ENCODE measurements around the gene MED16.

Gene MED16

DNA sequence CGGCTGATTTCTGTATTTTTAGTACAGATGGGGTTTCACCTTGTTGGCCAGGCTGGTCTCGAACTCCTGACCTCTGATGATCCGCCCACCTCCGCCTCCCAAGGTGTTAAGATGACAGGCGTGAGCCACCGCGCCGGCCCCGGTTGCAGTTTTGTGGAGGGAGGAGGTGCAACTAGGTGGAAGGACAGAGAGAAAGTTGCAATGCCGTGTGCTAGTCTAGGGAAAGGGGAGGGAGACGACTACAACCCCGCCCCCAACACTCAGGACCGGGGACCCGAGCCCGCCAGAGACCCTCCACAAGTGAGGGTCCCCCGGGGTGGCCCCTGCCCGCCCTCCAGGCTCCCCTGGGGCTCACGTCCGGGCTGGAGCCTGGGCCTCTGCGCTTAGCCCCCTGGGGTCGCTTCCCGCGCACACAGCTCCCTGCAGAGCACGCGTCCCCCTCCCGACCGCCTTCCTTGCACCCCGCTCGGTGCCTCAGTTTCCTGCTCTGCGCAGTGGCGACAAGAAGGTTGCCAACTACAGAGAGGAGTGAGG, 31.6 kb upstream of the MED16 start:
- peak overlapping the region; percentile 60 for H3K9ac ChIP-seq (ENCODE audit: low read length)
- TF ChIP-seq EZH2phosphoT487 (conservative IDR thresholded peaks at IDR 0.05; ENCODE audit: low read length) (no peak), CTCF (IDR thresholded peaks at IDR 0.05; ENCODE audit: insufficient read depth, low read length, poor library complexity, severe bottlenecking) (no peak)
- no peak overlapping the region for H3K27ac ChIP-seq (ENCODE audit: low read depth, low read length)

GRCh38 chr19:920051-920864, 27.3 kb upstream of the MED16 start:
- Histone ChIP-seq H3K4me3 (ENCODE audit: insufficient read depth, low read length, poor library complexity, severe bottlenecking) (no peak overlapping the region), H3K27me3 (ENCODE audit: low read length) (no peaks in the 10 kb centered on the region)
- TF ChIP-seq CTCF (IDR thresholded peaks at IDR 0.05; ENCODE audit: insufficient read depth, low read length, poor library complexity, severe bottlenecking) (no peak), EZH2phosphoT487 (conservative IDR thresholded peaks at IDR 0.05; ENCODE audit: low read length) (no peak; the same call in 1 of the 2 replicates)

More for the DNA sequence above, 31.6 kb upstream of the MED16 start:
- no peaks in the 10 kb centered on the region for H3K79me2 ChIP-seq (ENCODE audit: insufficient read depth, low read length)
- H4K20me1 ChIP-seq (ENCODE audit: low read depth, low read length) = no peaks in the 10 kb centered on the region
- peak overlapping the region; percentile 61 for H3K4me3 ChIP-seq (ENCODE audit: insufficient read depth, low read length, poor library complexity, severe bottlenecking)
- no peaks in the 10 kb centered on the region for H3K9me2 ChIP-seq (replicated peaks; ENCODE audit: insufficient read depth, low read length)
- no peaks in the 10 kb centered on the region for H3K36me3 ChIP-seq (ENCODE audit: low read length)
- peak overlapping the region; percentile 94 for H3K4me2 ChIP-seq (ENCODE audit: low read depth, low read length, poor library complexity, severe bottlenecking)
- peak overlapping the region; percentile 80 for H2AFZ ChIP-seq (ENCODE audit: low read depth, low read length, severe bottlenecking)
- no peaks in the 10 kb centered on the region for H3K27me3 ChIP-seq (ENCODE audit: low read length)
- H3F3A ChIP-seq (ENCODE audit: insufficient read depth) = peaks cover 4% of the 10 kb centered on the region; the same call in 1 of the 2 replicates
- no peaks in the 10 kb centered on the region for H3K9me3 ChIP-seq (ENCODE audit: insufficient read depth, low read length)

DNA sequence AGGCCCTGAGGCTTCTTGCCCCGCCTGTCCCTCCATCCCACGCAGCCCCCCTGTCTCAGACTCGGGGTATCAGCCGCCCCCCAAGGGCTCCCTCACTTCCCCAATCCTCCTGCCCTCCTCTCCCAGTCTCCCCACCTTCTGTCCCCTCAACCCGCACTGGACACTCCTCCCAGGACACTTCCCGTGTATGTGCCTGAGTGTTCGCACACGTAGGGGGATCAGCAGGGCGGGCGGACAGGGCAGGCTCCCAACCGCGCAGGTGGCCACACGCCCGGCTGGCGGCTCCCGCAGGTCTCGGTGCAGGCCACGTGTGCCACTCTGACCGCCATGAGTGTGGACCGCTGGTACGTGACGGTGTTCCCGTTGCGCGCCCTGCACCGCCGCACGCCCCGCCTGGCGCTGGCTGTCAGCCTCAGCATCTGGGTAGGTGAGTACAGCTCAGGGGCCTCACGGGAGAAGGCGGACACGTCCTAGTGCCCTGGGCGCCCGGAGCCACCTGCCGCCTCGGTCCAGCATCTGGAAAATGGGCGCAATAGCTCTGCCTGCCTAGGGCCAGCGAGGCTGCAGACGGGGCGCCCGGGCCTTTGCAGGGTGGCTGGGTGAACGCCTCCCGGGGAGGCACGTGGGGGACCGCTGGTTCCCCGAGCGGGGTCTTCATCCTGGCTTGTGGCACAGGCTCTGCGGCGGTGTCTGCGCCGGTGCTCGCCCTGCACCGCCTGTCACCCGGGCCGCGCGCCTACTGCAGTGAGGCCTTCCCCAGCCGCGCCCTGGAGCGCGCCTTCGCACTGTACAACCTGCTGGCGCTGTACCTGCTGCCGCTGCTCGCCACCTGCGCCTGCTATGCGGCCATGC, 26.4 kb upstream of the MED16 start:
- Histone ChIP-seq H2AFZ (ENCODE audit: low read depth, low read length, severe bottlenecking) (no peak overlapping the region), H3K4me2 (ENCODE audit: low read depth, low read length, poor library complexity, severe bottlenecking) (peak overlapping the region; percentile 36), H3K4me3 (ENCODE audit: insufficient read depth, low read length, poor library complexity, severe bottlenecking) (no peak overlapping the region), H4K20me1 (ENCODE audit: low read depth, low read length) (no peaks in the 10 kb centered on the region), H3K27me3 (ENCODE audit: low read length) (no peaks in the 10 kb centered on the region), H3K27ac (ENCODE audit: low read depth, low read length) (no peak overlapping the region), H3K9me2 (replicated peaks; ENCODE audit: insufficient read depth, low read length) (no peaks in the 10 kb centered on the region), H3K79me2 (ENCODE audit: insufficient read depth, low read length) (no peaks in the 10 kb centered on the region), H3K9me3 (ENCODE audit: insufficient read depth, low read length) (no peaks in the 10 kb centered on the region), H3K9ac (ENCODE audit: low read length) (no peak overlapping the region), H3K36me3 (ENCODE audit: low read length) (no peaks in the 10 kb centered on the region), H3F3A (ENCODE audit: insufficient read depth) (peaks cover 4% of the 10 kb centered on the region; the same call in 1 of the 2 replicates)
- no peak for TF ChIP-seq CTCF (IDR thresholded peaks at IDR 0.05; ENCODE audit: insufficient read depth, low read length, poor library complexity, severe bottlenecking)
- TF ChIP-seq EZH2phosphoT487 (conservative IDR thresholded peaks at IDR 0.05; ENCODE audit: low read length) = peak; percentile 93; the same call in 1 of the 2 replicates

More at GRCh38 chr19:920051-920864, 27.3 kb upstream of the MED16 start:
- H3K4me2 ChIP-seq (ENCODE audit: low read depth, low read length, poor library complexity, severe bottlenecking) = peak overlapping the region; percentile 36
- no peak overlapping the region for H3K9ac ChIP-seq (ENCODE audit: low read length)
- no peaks in the 10 kb centered on the region for H3K79me2 ChIP-seq (ENCODE audit: insufficient read depth, low read length)
- H2AFZ ChIP-seq (ENCODE audit: low read depth, low read length, severe bottlenecking) = no peak overlapping the region
- H3F3A ChIP-seq (ENCODE audit: insufficient read depth) = peaks cover 4% of the 10 kb centered on the region; the same call in 1 of the 2 replicates
- H3K27ac ChIP-seq (ENCODE audit: low read depth, low read length) = no peak overlapping the region
- no peaks in the 10 kb centered on the region for H3K9me3 ChIP-seq (ENCODE audit: insufficient read depth, low read length)
- no peaks in the 10 kb centered on the region for H3K36me3 ChIP-seq (ENCODE audit: low read length)
- H3K9me2 ChIP-seq (replicated peaks; ENCODE audit: insufficient read depth, low read length) = no peaks in the 10 kb centered on the region
- no peaks in the 10 kb centered on the region for H4K20me1 ChIP-seq (ENCODE audit: low read depth, low read length)
